PFSK-1 (cell line): ENCODE results near the gene NAPSA.

Experiments
- FOXP2 ChIP-seq: optimal IDR thresholded peaks from 2 replicates; pipeline ENCODE3; 2011; ENCODE audit warnings: borderline replicate concordance, control low read depth, inconsistent platforms; ENCODE audit not compliant: insufficient read depth; ENCODE audit errors: extremely low read length, extremely low read depth
- POLR2AphosphoS5 ChIP-seq: IDR thresholded peaks from 2 replicates; pipeline ENCODE4 v1.6.1; 2012; ENCODE audit warnings: low read depth, mild to moderate bottlenecking, control low read depth, low read length, moderate library complexity
- SIN3A ChIP-seq: IDR thresholded peaks from 2 replicates; pipeline ENCODE4 v1.6.1; 2012; ENCODE audit warnings: mild to moderate bottlenecking, low read length, moderate library complexity, borderline replicate concordance; ENCODE audit not compliant: insufficient read depth
- TAF1 ChIP-seq: IDR thresholded peaks from 2 replicates; pipeline ENCODE4 v1.6.1; 2012; ENCODE audit warnings: low read length, control low read depth, borderline replicate concordance; ENCODE audit not compliant: insufficient read depth
- TF ChIP-seq, protein P1 (sequence below), 2 experiments: IDR thresholded peaks; 2 replicates each; pipeline versions ENCODE4 v1.6.1 to v1.8.0; 2011 to 2012; ENCODE audit warnings: low read depth in 2 of 2, low read length in 2 of 2, control low read depth in 1 of 2, inconsistent platforms in 1 of 2, mild to moderate bottlenecking in 1 of 2, moderate library complexity in 1 of 2; ENCODE audit not compliant: insufficient read depth in 1 of 2

DNA sequence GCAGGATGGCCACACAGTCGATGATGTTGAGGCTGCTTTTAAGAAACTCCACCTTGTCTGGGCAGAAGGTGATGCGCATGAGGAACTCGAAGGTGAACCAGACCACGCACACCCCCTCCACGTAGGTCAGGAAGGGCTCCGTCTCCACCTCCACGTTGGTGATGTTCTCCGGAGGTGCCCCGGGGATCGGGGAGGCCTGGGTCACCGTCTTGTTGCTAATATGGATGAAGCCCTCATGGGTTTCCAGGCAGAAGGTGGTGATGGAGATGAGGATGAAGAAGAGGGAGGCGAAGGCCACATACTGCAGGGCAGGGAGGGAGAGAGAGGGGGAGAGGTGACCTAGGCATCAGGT lies 41.7 kb downstream of the NAPSA start:
- TF ChIP-seq FOXP2 = no peak
- TF ChIP-seq, protein P1, sequence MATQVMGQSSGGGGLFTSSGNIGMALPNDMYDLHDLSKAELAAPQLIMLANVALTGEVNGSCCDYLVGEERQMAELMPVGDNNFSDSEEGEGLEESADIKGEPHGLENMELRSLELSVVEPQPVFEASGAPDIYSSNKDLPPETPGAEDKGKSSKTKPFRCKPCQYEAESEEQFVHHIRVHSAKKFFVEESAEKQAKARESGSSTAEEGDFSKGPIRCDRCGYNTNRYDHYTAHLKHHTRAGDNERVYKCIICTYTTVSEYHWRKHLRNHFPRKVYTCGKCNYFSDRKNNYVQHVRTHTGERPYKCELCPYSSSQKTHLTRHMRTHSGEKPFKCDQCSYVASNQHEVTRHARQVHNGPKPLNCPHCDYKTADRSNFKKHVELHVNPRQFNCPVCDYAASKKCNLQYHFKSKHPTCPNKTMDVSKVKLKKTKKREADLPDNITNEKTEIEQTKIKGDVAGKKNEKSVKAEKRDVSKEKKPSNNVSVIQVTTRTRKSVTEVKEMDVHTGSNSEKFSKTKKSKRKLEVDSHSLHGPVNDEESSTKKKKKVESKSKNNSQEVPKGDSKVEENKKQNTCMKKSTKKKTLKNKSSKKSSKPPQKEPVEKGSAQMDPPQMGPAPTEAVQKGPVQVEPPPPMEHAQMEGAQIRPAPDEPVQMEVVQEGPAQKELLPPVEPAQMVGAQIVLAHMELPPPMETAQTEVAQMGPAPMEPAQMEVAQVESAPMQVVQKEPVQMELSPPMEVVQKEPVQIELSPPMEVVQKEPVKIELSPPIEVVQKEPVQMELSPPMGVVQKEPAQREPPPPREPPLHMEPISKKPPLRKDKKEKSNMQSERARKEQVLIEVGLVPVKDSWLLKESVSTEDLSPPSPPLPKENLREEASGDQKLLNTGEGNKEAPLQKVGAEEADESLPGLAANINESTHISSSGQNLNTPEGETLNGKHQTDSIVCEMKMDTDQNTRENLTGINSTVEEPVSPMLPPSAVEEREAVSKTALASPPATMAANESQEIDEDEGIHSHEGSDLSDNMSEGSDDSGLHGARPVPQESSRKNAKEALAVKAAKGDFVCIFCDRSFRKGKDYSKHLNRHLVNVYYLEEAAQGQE (IDR thresholded peaks at IDR 0.05; ENCODE audit: insufficient read depth in 1 of 2, low read depth in 2 of 2, low read length in 2 of 2) = no peak
- no peak for TF ChIP-seq SIN3A
- no peak for TF ChIP-seq TAF1
- TF ChIP-seq POLR2AphosphoS5 = no peak
